G401.6 (cell line): ENCODE measurements around the gene CEP120.
"Not testable (repeated sequence)": the region's sequence is repeated elsewhere in the genome, so short reads cannot be mapped to it uniquely, and the experiment has no call there.

ENCODE experiments used
- FAIRE-seq: peaks from 2 replicates; lab custom pipeline; 2012; peaks lifted over from hg19 to GRCh38; lab: Jason Lieb, UNC

The CEP120 gene

DNA sequence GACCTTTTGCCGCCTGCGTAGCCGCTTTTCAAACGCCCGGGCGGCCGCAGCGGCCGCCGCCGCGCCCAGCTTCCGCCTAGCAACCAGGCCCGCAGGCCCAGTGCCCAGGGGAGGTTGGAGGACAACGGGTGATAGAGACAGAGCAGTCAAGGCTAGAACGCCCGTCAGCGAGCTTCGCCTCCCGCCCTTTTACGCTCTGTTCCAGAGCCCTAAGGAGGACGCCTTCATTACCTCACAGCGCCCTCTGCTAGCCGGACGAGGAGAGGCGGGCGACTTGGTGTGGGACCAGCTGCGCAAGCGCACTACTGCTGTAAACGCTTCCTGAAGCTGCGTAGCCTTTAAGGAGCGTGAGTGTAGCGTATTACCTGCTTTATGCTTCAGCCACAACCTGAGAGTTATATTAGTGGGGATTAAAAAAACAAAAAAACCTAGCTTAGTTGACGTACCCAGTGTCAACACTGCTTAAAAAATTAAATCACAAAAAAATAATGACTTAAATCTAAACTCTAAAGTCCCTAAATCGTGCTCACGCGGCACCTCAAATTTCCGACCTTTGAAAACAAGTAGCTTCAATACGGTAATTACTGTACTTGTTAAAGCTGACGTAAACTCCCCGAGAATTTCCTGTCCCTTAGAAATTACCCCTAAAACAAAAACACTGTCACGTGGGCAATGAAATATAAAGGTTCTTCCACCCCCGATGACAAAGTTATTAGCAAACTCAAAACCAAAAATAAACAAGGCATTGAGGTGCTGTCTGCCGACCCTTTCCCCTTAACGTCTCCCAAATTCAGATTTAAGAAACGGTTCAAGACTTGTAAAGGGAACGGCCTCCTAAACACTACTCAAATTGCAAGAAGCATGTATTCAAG lies at the start of gene CEP120:
TSS of gene CEP120 (minus strand) at position 126 of the 872 bp plus-strand sequence. CDS start 405 bp downstream, outside the sequence.
- peak; percentile 98 for FAIRE-seq

- no peak for FAIRE-seq
These were observed 49.1 kb upstream of the CEP120 start for GRCh38 chr5:123472150-123472924.

- no peak for FAIRE-seq
These were observed 48.2 kb upstream of the CEP120 start for GRCh38 chr5:123471385-123471784.

DNA sequence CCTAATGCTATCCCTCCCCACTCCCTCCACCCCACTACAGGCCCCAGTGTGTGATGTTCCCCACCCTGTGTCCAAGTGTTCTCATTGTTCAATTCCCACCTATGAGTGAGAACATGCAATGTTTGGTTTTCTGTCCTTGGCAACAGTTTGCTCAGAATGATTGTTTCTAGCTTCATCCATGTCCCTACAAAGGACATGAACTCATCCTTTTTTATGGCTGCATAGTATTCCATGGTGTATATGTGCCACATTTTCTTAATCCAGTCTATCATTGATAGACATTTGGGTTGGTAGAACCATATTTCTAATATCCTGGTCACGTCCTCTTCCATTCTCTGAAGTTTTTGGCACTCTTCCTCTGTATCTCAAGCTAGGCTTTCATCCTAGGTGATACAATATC lies 43.6 kb upstream of the CEP120 start:
- not testable (repeated sequence) for FAIRE-seq

GRCh38 chr5:123460296-123460729 lies 37.1 kb upstream of the CEP120 start:
- FAIRE-seq: no peak

- not testable (repeated sequence) for FAIRE-seq
These were observed 35.8 kb upstream of the CEP120 start for GRCh38 chr5:123458994-123459393.

- no peak for FAIRE-seq
These were observed 33.0 kb upstream of the CEP120 start for GRCh38 chr5:123456242-123456641.

DNA sequence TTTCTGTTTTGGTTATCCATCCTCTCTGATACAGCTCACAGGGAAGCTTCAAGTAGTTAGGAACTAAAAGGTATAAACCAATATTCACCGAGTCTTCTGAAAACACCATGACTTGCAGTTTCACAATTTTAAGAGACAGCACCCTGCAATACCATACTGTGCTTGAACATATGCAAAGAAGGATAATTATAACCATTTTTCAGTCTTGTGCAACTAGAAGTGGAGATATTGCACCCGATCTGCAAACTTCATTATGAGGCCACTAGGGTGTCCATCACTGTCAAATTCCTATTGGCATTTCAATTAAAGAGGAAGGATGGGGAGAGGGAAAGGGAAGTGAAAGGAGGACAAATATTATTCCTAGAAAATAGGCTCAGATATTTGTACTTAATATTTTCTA lies 32.4 kb upstream of the CEP120 start:
- no peak for FAIRE-seq

- FAIRE-seq: no peak
These were observed 31.9 kb upstream of the CEP120 start for GRCh38 chr5:123455095-123455494.

- no peak for FAIRE-seq
These were observed 31.2 kb upstream of the CEP120 start for GRCh38 chr5:123454259-123454911.

DNA sequence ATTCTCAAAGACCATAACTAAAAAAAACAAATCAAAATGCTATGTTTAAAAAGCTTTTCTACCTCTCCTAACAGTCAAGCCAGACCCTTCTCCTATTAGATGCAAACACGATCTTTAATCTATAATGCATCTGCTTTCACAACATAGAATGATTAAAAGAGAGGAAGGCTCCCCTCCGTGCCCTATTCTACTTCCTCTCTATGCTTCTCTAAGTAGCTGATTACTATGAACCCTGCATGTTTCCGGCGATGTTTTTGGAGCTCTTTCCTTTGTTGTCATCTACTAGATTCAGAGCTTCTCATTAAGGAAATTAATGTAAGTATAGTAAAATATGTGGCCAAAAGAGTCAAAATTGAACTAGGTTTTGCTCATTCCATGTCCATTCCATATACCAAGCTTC lies 29.2 kb upstream of the CEP120 start:
- no peak for FAIRE-seq

- FAIRE-seq: no peak
These were observed 27.8 kb upstream of the CEP120 start for GRCh38 chr5:123451047-123451446.

- FAIRE-seq: no peak
These were observed 27.4 kb upstream of the CEP120 start for GRCh38 chr5:123450640-123451039.

DNA sequence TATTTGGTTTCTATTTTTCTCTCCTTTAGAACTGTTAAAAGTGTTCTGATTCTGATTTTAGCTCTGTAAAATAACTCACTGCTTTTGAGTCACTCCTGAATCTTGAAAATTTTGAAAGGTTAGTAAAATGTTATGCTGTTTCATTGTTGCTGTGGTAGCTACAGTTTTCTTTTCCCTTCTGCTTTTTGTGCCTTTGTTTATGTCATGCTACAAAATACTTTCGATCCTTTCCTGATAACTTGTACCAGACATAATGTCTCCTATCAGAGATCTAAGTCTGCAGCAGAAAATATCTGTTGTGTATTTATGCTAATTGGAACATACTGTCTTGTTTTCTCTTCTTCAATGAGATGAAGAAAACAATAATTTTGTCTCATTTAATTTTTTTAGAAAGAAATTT lies 26.9 kb upstream of the CEP120 start:
- no peak for FAIRE-seq

DNA sequence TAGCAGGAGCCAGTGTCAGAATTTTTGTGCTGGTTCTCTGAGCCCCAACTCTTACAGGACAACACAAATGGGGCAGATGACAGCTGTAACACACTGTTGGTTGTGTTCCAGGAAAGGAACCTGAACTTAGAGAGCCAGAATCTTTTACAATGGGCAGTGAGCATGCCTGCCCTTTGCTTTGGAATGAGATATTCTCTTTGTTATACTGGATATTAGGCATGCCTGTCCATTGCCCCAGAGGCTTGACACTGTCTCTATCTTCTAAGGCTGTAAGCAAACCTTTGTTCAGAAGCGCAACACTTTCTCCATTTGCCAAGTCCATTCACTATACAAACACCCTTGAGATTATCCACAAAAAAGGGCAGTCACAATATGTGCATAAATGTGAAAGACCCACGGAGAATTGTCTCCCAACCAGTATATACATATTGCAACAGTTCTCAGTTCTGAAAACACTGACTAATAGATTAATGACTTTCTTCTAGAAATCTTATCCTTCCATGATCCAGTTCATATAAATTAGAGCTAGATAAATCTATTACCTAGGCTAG lies 26.3 kb upstream of the CEP120 start:
- no peak for FAIRE-seq

- FAIRE-seq: no peak
These were observed 25.5 kb upstream of the CEP120 start for GRCh38 chr5:123448743-123449142.

DNA sequence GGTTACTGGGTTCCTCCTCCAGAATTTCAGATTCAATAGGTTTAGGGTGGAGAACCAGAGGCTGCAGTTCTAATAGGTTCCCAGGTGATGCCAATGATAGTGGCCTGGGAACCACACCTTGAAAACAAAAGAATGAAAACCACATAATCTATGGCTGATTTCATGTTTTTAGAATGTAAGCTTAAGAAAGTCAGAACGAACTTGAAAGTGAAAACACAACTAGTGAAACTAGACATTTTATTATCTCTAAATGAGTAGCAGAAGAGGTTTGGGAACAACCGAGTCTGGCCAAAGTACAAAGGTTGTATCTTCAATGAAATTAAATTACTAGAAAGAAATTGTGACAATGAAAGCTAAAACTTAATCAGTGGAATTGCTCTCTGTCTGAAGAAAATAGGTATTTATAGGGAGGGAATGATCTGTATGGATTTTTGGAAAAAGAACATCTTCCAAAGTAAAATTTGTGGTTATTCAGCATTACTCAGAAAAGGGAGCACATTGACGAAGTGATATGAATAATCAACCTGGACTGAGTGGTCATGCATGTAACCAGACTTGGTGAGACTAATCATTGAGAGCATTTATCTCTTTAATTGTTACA lies 24.9 kb upstream of the CEP120 start:
- FAIRE-seq: no peak

DNA sequence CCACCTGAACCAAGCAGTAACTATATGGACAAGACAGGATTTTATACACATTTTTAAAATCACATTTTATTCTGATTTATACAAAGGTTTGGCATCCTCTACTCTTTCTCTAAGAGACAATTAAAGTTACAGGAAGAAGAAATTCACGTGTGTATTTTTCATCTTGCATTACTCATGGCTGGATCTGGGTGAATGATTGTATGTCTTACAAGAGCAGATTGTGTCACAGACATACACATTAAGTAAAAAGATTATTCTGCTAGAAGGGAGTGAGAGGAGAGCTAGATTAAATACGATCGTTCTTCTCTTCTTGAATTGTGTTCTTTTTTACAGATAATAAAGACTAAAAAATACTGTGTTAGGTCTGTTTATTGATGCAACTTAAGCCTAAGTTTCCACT lies 20.8 kb upstream of the CEP120 start:
- no peak for FAIRE-seq

GRCh38 chr5:123441408-123441807 lies 18.2 kb upstream of the CEP120 start:
- FAIRE-seq: no peak

DNA sequence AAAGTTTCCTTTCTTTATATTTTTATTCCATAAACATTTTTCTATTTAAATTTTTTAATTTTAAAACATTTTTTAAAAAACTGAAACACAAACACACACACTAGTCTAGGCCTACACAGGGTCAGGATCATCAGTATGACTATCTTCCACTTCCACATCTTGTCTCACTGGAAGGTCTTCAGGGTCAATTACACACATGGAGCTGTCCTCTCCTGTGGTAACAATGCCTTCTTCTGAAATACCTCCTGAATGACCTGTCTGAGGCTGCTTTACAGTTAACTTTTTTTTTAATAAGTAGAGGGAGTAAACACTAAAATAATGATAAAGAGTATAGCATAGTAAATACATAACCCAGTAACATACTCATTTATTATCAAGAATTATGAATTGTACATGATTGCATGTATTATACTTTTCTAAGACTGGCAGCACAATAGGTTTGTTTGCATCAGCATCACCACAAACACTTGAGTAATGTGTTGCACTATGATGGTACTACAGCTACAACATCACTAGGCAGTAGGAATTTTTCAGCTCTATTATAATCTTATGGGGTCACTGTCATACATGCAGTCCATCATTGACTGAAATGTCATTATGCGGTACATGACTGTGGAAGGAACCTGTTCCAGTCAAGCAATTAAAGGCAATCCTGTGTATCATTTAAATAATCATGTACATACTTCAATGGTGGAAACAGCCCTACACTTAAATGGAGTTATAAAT lies 17.4 kb upstream of the CEP120 start:
- FAIRE-seq: peak; percentile 17

GRCh38 chr5:123439709-123440108 lies 16.5 kb upstream of the CEP120 start:
- no peak for FAIRE-seq
